HCEC 1CT (cell line): ENCODE results near the gene LMX1A.
A peak's percentile ranks its signal among the peaks of the same experiment; 100 is the strongest.

Source experiments
- DNase-seq: peaks from one replicate; pipeline ENCODE4 v3.0.0-alpha.2; 2017

Gene LMX1A

GRCh38 chr1:165355977-165356811 is at the start of gene LMX1A:
Gene LMX1A (minus strand): TSS chr1:165356715. CDS start chr1:165355559, 1,156 bp downstream.
- DNase-seq, result no peak

- no peak for DNase-seq
These were observed 47.4 kb upstream of the LMX1A start for GRCh38 chr1:165403835-165404482.

GRCh38 chr1:165402517-165403111 is 46.1 kb upstream of the LMX1A start:
- no peak for DNase-seq

GRCh38 chr1:165397944-165398343 is 41.4 kb upstream of the LMX1A start:
- peak; percentile 41 for DNase-seq

GRCh38 chr1:165395901-165396300 is 39.4 kb upstream of the LMX1A start:
- no peak for DNase-seq

GRCh38 chr1:165395478-165395877 is 39.0 kb upstream of the LMX1A start:
- no peak for DNase-seq

- DNase-seq, result peak; percentile 68
These were observed 36.4 kb upstream of the LMX1A start for GRCh38 chr1:165392634-165393571.

- no peak for DNase-seq
These were observed 33.1 kb upstream of the LMX1A start for GRCh38 chr1:165389609-165390008.

GRCh38 chr1:165387961-165388360 is 31.4 kb upstream of the LMX1A start:
- DNase-seq, result no peak

- no peak for DNase-seq
These were observed 31.0 kb upstream of the LMX1A start for GRCh38 chr1:165387505-165387904.

GRCh38 chr1:165383599-165384405 is 27.3 kb upstream of the LMX1A start:
- no peak for DNase-seq

GRCh38 chr1:165383067-165383466 is 26.6 kb upstream of the LMX1A start:
- DNase-seq, result peak; percentile 33

- DNase-seq, result no peak
These were observed 25.4 kb upstream of the LMX1A start for GRCh38 chr1:165381745-165382505.

GRCh38 chr1:165376811-165377311 is 20.3 kb upstream of the LMX1A start:
- no peak for DNase-seq

- DNase-seq, result peak; percentile 79
These were observed 19.7 kb upstream of the LMX1A start for GRCh38 chr1:165376041-165376810.

GRCh38 chr1:165375623-165376022 is 19.1 kb upstream of the LMX1A start:
- no peak for DNase-seq

- DNase-seq, result no peak
These were observed 15.2 kb upstream of the LMX1A start for GRCh38 chr1:165371588-165372225.

GRCh38 chr1:165369255-165369848 is 12.8 kb upstream of the LMX1A start:
- DNase-seq, result peak; percentile 28

GRCh38 chr1:165367375-165367993 is 11.0 kb upstream of the LMX1A start:
- peak; percentile 12 for DNase-seq
